GM21619 (cell line): ENCODE data around the gene AGXT.

Experiments used
- ATAC-seq: cut with Tn5 transposase; IDR thresholded peaks from one replicate; pipeline ENCODE4 v1.9.1; 2021; ENCODE audit not compliant: unreplicated experiment

Gene AGXT

DNA sequence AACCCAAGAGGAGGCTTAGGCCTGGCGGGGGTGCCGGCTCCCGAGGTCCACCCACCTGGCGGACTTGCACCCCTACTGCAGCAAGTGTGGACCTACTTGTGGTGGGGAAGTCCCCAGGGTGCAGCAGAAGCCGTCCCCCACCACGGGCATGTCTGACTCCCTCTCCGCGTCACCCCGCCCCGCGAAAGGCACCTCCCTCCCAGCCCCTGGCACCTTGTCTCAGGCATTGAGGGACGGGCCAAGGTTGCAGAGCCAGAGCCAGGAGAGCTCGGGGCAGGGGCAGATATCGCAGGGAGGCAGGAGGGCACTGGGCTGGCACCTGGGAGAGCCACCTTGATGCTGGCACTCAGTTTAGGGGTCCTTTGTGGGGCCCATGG lies 56.6 kb downstream of the AGXT start:
- no peak for ATAC-seq

GRCh38 chr2:240925568-240926515 lies 57.2 kb downstream of the AGXT start:
- no peak for ATAC-seq

- ATAC-seq = no peak
Measured at GRCh38 chr2:240926516-240927389, 58.1 kb downstream of the AGXT start.

DNA sequence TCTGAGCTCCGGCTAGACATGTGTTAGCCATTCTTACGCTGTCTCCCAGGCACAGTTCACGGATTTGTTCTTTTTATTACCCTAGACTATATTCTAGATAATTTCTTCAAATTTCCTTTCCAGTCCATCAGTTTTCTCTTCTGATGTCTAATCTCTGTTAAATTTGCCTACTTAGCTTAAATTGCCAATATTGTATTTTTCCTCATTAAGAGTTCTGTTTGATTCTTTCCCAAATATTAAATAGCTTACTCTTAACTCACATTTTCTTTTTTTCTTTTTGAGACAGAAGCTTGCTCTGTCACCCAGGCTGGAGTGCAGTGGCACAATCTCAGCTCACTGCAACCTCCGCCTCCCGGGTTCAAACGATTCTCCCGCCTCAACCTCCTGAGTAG lies 58.8 kb downstream of the AGXT start:
- ATAC-seq = no peak

DNA sequence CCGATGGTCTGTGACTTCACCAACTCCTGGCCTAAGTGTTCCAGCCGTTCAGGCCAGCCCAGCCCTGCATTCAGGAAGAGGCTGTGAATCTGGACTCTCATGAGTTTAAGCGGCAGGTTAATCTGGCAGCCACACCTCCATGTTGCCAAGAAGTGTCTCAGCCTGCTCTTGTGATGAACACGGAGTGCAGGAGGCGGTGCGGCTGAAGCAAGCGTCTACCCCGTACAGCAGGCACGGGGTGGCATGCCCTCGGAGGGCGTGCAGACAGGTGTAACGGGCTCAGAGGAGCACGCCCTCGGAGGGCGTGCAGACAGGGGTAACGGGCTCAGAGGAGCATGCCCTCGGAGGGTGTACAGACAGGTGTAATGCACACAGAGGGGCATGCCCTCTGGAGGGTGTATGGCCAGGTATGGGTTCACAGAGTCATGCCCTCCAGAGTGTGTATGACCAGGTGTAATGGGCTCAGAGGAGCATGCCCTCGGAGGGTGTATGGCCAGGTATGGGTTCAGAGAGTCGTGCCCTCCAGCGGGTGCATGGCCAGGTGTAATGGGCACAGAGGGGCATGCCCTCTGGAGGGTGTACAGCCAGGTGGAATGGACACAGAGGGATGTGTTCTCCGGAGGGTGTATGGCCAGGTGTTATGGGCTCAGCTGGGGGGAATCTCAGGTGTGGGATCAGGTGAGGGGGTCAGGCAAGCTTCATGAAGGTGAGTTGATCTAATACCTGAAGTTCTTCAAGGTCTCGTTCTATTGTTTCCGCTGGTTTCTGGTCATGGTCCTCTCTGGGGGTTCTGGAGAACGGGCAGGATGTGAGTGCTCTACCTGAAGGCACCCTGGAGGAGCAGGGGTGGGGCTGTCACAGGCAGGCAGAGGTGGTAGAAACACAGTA lies 60.1 kb downstream of the AGXT start:
- no peak for ATAC-seq

DNA sequence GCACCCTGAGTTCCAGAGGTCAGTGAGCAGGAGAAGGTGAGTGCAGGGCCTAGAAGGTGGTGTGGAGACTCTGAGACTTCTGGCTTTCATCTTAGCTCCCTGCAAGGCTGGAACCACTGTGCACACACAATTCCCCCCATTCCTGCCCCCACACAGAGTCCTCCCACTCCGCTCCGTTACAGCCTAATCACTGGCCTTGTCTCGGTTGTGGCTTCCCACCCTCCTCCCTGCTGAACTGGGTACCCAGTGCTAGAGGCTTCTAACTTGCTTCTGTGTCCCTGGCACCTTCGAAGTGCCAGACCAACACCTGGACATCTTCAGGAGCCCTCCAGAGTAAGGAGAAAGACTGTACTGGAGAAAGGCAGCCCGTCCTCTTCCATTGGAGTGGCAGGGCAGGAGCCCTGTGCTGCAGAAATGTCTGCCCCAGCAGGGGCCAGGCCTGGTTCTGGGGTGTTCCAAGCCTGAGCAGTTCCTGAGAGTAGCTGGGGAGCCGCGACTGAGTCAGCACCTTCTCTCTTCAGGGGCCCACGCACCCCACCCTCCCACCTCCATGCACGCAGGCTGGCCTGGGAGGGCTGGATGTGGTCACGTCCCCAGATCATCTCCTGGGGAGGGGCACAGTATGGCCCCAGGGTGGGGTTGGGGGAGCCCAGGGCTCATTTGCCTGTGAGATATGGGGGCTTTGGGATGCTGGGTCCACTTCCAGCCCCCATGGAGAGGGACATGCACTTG lies 60.9 kb downstream of the AGXT start:
- no peak for ATAC-seq
